Naive thymus-derived CD4-positive, alpha-beta T cell (primary cell): ENCODE data around the gene PCNX1. TPM values are rescaled to one million over a fixed set of nuclear protein-coding genes. Genes with fewer than 3 reads are reported as not detected.
A peak's percentile ranks its signal among the peaks of the same experiment; 100 is the strongest.

Experiments used
- ATAC-seq: fragments of 150-1000 bp; cut with Tn5 transposase; 2 replicates; pipeline ENCODE4 v1.10.0; 2021; ENCODE audit warnings: mild to moderate bottlenecking, moderate library complexity
- CTCF ChIA-PET: fragments of 350-600 bp; sonication (Branson Sonifier 250); formaldehyde crosslinking; loops from one replicate; lab custom pipeline; 2021; ENCODE audit warnings: antibody characterized with exemption; lab: Charles Lee
- POLR2A ChIA-PET: fragments of 350-600 bp; sonication (Branson Sonifier 250); formaldehyde crosslinking; loops from one replicate; lab custom pipeline; 2021; ENCODE audit warnings: antibody characterized with exemption, inconsistent platforms; lab: Charles Lee
- DNase-seq, 9 donors: peaks; one replicate each; pipeline versions ENCODE4 v3.0.0 to v3.0.0-alpha.2; 2020 to 2022; ENCODE audit warnings: mixed read lengths in 1 of 9
- H3K27ac ChIP-seq: one replicate; pipeline ENCODE4 v1.7.0; 2013; ENCODE audit warnings: mild to moderate bottlenecking, low read depth, low read length, moderate library complexity
- H3K27me3 ChIP-seq, 2 donors: one replicate each; pipeline ENCODE4 v1.7.0; 2013; ENCODE audit warnings: low read length in 2 of 2, mild to moderate bottlenecking in 2 of 2, moderate library complexity in 2 of 2; ENCODE audit not compliant: control insufficient read depth in 2 of 2, insufficient read depth in 2 of 2
- H3K36me3 ChIP-seq, 3 experiments: 1 replicate in 2 of 3; 2 replicates in 1 of 3; pipeline ENCODE4 v1.7.0; 2013; ENCODE audit warnings: low read length in 3 of 3, mild to moderate bottlenecking in 3 of 3, moderate library complexity in 1 of 3; ENCODE audit not compliant: insufficient read depth in 3 of 3, control insufficient read depth in 2 of 3
- H3K4me1 ChIP-seq, 2 donors: one replicate each; pipeline ENCODE4 v1.7.0; 2013; ENCODE audit warnings: low read length in 2 of 2, mild to moderate bottlenecking in 2 of 2, moderate library complexity in 1 of 2; ENCODE audit not compliant: control insufficient read depth in 2 of 2, insufficient read depth in 2 of 2
- H3K4me3 ChIP-seq: 2 replicates; pipeline ENCODE4 v1.7.0; 2013; ENCODE audit warnings: mild to moderate bottlenecking, low read length
- H3K9me3 ChIP-seq, 3 experiments: 1 replicate in 2 of 3; 2 replicates in 1 of 3; pipeline ENCODE4 v1.7.0; 2013; ENCODE audit warnings: low read length in 3 of 3; ENCODE audit not compliant: control insufficient read depth in 2 of 3
- H3K27ac Mint-ChIP-seq, 9 donors: one replicate each; pipeline ENCODE4 v1.8.0; 2020 to 2022; ENCODE audit warnings: mixed read lengths in 9 of 9, mild to moderate bottlenecking in 8 of 9, moderate library complexity in 5 of 9, inconsistent platforms in 2 of 9
- H3K27me3 Mint-ChIP-seq, 5 donors: one replicate each; pipeline ENCODE4 v1.8.0; 2021 to 2022; ENCODE audit warnings: mixed read lengths in 5 of 5, mild to moderate bottlenecking in 1 of 5
- H3K36me3 Mint-ChIP-seq, 5 donors: one replicate each; pipeline ENCODE4 v1.8.0; 2020 to 2022; ENCODE audit warnings: mixed read lengths in 5 of 5, mild to moderate bottlenecking in 3 of 5, inconsistent platforms in 1 of 5
- H3K4me1 Mint-ChIP-seq, 7 donors: one replicate each; pipeline ENCODE4 v1.8.0; 2020 to 2022; ENCODE audit warnings: mixed read lengths in 7 of 7, mild to moderate bottlenecking in 3 of 7, inconsistent platforms in 1 of 7
- H3K4me3 Mint-ChIP-seq, 10 donors: one replicate each; pipeline ENCODE4 v1.8.0; 2020 to 2022; ENCODE audit warnings: mild to moderate bottlenecking in 10 of 10, mixed read lengths in 10 of 10, moderate library complexity in 6 of 10, inconsistent platforms in 2 of 10
- H3K9me3 Mint-ChIP-seq, 11 donors: one replicate each; pipeline ENCODE4 v1.8.0; 2020 to 2022; ENCODE audit warnings: mixed read lengths in 11 of 11, mild to moderate bottlenecking in 4 of 11, inconsistent platforms in 1 of 11, moderate library complexity in 1 of 11
- intact Hi-C, 2 donors: fragments of 100-400 bp; cut with micrococcal nuclease; formaldehyde crosslinking; loops; one replicate each; pipeline ENCODE4 v1.15.1; 2023
- polyA plus RNA-seq, 2 donors: library from polyadenylated mRNA; unstranded; fragments of 300-500 nt; fragmentation: Illumina TruSeq; gene quantifications; one replicate each; pipeline ENCODE4 v1.2.3, GENCODE V29; 2021
- total RNA-seq, 6 experiments: library from RNA in 5 of 6; stranded (reverse) in 5 of 6; gene quantifications; 1 replicate in 5 of 6; 2 replicates in 1 of 6; pipeline ENCODE4 v1.2.3 and lab custom pipeline; 2021 to 2026

PCNX1 gene
- total and polyA plus RNA-seq, 7 experiments from 2014 or later = 11.2 to 114 (median 111) TPM

GRCh38 chr14:70915415-70915814, 8.2 kb downstream of the PCNX1 start:
- Histone ChIP-seq H3K4me3 (no peak overlapping the region), H3K9me3 (no peaks in the 10 kb centered on the region), H3K4me1 (peaks cover 33 to 67% of the 10 kb centered on the region in 2 donors), H3K27ac (no peak overlapping the region), H3K36me3 (no peaks in the 10 kb centered on the region), H3K27me3 (no peaks in the 10 kb centered on the region)
- Mint-ChIP-seq H3K27me3 (no peaks in the 10 kb centered on the region), H3K36me3 (peaks cover 4 to 31% (median 16%) of the 10 kb centered on the region in 5 donors), H3K4me1 (peaks cover 69 to 97% (median 86%) of the 10 kb centered on the region in 7 donors), H3K9me3 (peaks cover 0 to 3% (median 0%) of the 10 kb centered on the region in 11 donors), H3K27ac (peak overlapping the region in 8 of 9 donors; percentile 6 to 95 (median 79)), H3K4me3 (peak overlapping the region in 6 of 10 donors; percentile 20 to 82 (median 55))
- intact Hi-C loops = no loop called here
- ChIA-PET POLR2A (interaction anchor here (0.7 to 1.0 kb wide), 2 partner anchors 19 to 67 kb away, joined by 3 read pairs; no protein-coding TSS in a partner anchor), CTCF (interaction anchor here (1.0 to 2.0 kb wide), 2 partner anchors 26 to 40 kb away, joined by 3 to 12 read pairs; no protein-coding TSS in a partner anchor)
- ATAC-seq = no peak
- DNase-seq = no peak

DNA sequence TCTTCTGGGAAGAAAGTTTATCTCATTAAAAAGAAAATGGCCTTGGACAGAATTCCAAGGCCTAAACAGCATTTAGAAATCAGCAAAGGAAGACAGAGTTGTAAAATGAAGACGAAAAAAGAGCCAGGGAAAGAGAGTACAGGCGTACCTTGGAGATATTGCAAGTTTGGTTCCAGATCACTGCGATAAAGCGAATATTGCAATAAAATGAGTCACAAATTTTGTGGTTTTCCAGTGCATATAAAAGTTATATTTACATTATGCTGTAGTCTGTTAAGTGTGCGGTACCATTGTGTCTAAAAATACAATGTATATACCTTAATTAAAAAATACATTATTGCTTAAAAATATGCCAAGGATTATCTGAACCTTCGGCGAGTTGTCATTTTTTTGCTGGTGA, 9.0 kb downstream of the PCNX1 start:
- Histone ChIP-seq H3K27ac (peak overlapping the region; percentile 45), H3K9me3 (no peaks in the 10 kb centered on the region), H3K36me3 (no peaks in the 10 kb centered on the region), H3K4me3 (no peak overlapping the region), H3K27me3 (no peaks in the 10 kb centered on the region), H3K4me1 (peaks cover 39 to 64% of the 10 kb centered on the region in 2 donors)
- Mint-ChIP-seq H3K27ac (peak overlapping the region; percentile 44 to 95 (median 77)), H3K9me3 (peaks cover 0 to 3% (median 0%) of the 10 kb centered on the region in 11 donors), H3K4me3 (peak overlapping the region in 9 of 10 donors; percentile 12 to 82 (median 55)), H3K4me1 (peaks cover 69 to 97% (median 86%) of the 10 kb centered on the region in 7 donors), H3K36me3 (peaks cover 4 to 31% (median 16%) of the 10 kb centered on the region in 5 donors), H3K27me3 (no peaks in the 10 kb centered on the region)
- ATAC-seq (no peak), DNase-seq (no peak)
- intact Hi-C loops = no loop called here
- ChIA-PET POLR2A (interaction anchor here (1.7 to 4.4 kb wide), 2 partner anchors 9 to 11 kb away, joined by 3 to 23 read pairs; partner anchors contain the start of gene PCNX1), CTCF (no interaction called here)

DNA sequence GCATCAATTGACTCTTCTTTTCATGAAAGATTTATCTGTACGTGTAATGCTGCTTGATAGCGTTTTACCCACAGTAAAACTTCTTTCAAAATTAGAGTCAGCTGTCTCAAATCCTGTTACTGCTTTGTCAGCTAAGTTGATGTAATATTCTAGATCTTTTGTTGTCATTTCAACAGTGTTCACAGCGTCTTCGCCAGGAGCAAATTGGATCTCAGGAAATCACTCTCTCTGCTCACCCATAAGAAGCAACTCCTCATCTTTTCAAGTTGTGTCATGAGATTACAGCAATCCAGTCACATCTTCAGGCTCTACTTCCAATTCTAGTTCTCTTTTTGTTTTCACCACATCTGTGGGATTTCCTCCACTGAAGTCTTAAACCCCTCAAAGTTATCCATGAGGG, 9.5 kb downstream of the PCNX1 start:
- POLR2A ChIA-PET = interaction anchor here (1.0 to 4.4 kb wide), 5 partner anchors 10 to 57 kb away, joined by 3 to 23 read pairs (median 4); partner anchors contain the start of gene PCNX1
- Histone ChIP-seq H3K36me3 (no peaks in the 10 kb centered on the region), H3K4me3 (no peak overlapping the region), H3K27ac (peak overlapping the region; percentile 45), H3K4me1 (peaks cover 44 to 64% of the 10 kb centered on the region in 2 donors), H3K27me3 (no peaks in the 10 kb centered on the region), H3K9me3 (no peaks in the 10 kb centered on the region)
- intact Hi-C loops = loop anchor here (1.0 kb wide), 2 partner anchors 7 to 8 kb away; no protein-coding TSS in a partner anchor
- Mint-ChIP-seq H3K27me3 (no peaks in the 10 kb centered on the region), H3K27ac (peak overlapping the region; percentile 43 to 83 (median 63)), H3K9me3 (peaks cover 0 to 3% (median 0%) of the 10 kb centered on the region in 11 donors), H3K4me3 (peak overlapping the region in 7 of 10 donors; percentile 9 to 71 (median 48)), H3K36me3 (peaks cover 4 to 31% (median 16%) of the 10 kb centered on the region in 5 donors), H3K4me1 (peaks cover 67 to 97% (median 86%) of the 10 kb centered on the region in 7 donors)
- CTCF ChIA-PET = interaction anchor here (2.5 kb wide), 1 partner anchor 9 kb away, joined by 12 read pairs; the partner anchor contains the start of gene PCNX1
- no peak for ATAC-seq
- no peak for DNase-seq

GRCh38 chr14:70917633-70918032, 10.4 kb downstream of the PCNX1 start:
- ChIA-PET CTCF (interaction anchor here (0.7 to 2.5 kb wide), 5 partner anchors 10 to 100 kb away, joined by 3 to 12 read pairs (median 3); partner anchors contain the start of gene PCNX1), POLR2A (interaction anchor here (0.7 to 4.4 kb wide), 11 partner anchors 8 to 56 kb away, joined by 3 to 23 read pairs (median 5); partner anchors contain the start of gene PCNX1)
- peaks cover 60 to 98% (median 85%) of the 10 kb centered on the region in 7 donors for H3K4me1 Mint-ChIP-seq
- H3K36me3 ChIP-seq = no peaks in the 10 kb centered on the region
- peaks cover 49 to 64% of the 10 kb centered on the region in 2 donors for H3K4me1 ChIP-seq
- H3K4me3 ChIP-seq = no peak overlapping the region
- ATAC-seq = peak; percentile 61
- peaks cover 0 to 3% (median 0%) of the 10 kb centered on the region in 11 donors for H3K9me3 Mint-ChIP-seq
- peak overlapping the region; percentile 41 to 83 (median 63) for H3K27ac Mint-ChIP-seq
- no peaks in the 10 kb centered on the region for H3K27me3 Mint-ChIP-seq
- H3K4me3 Mint-ChIP-seq = peak overlapping the region in 8 of 10 donors; percentile 9 to 71 (median 48)
- no peaks in the 10 kb centered on the region for H3K27me3 ChIP-seq
- intact Hi-C loops = loop anchor here (1.0 kb wide), 2 partner anchors 8 to 9 kb away; no protein-coding TSS in a partner anchor
- peak overlapping the region; percentile 26 for H3K27ac ChIP-seq
- H3K36me3 Mint-ChIP-seq = peaks cover 4 to 28% (median 14%) of the 10 kb centered on the region in 5 donors
- H3K9me3 ChIP-seq = no peaks in the 10 kb centered on the region
- DNase-seq = peak in 2 of 9 donors; percentile 29 to 32

DNA sequence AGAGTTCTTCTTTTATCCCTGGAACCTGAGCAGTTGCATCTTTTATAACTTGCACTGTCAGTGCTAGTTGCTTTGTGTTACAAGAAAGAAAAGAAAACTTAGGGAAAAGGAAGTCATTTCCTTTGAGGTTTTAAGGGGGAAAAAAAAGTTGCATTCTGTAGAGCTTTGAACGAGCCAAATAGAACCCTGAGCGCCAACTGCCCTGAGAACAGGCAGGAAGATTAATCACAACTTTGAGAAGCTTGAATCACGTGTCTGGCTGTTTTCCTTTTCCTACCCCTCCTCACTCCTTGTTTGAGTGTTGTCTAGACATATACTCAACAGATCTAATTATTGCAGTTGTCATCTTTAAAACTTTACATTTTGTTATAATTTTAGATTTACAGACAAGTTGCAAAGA, 12.5 kb downstream of the PCNX1 start:
- Histone ChIP-seq H3K27me3 (no peaks in the 10 kb centered on the region), H3K27ac (no peak overlapping the region), H3K4me3 (no peak overlapping the region), H3K36me3 (no peaks in the 10 kb centered on the region), H3K9me3 (no peaks in the 10 kb centered on the region), H3K4me1 (peaks cover 51 to 66% of the 10 kb centered on the region in 2 donors)
- ChIA-PET CTCF (interaction anchor here (1.0 to 1.7 kb wide), 4 partner anchors 12 to 36 kb away, joined by 3 to 4 read pairs (median 4); partner anchors contain the start of gene PCNX1), POLR2A (interaction anchor here (0.5 to 4.4 kb wide), 7 partner anchors 10 to 1345 kb away, joined by 4 to 23 read pairs (median 7); partner anchors contain the start of genes CCDC177 and PCNX1)
- peaks cover 4 to 20% (median 14%) of the 10 kb centered on the region in 5 donors for H3K36me3 Mint-ChIP-seq
- DNase-seq = peak in 1 of 9 donors; percentile 18
- H3K27me3 Mint-ChIP-seq = no peaks in the 10 kb centered on the region
- H3K9me3 Mint-ChIP-seq = peaks cover 0 to 3% (median 0%) of the 10 kb centered on the region in 11 donors
- intact Hi-C loops = loop anchor here (1.0 to 2.0 kb wide), 3 partner anchors 9 to 15 kb away; no protein-coding TSS in a partner anchor
- H3K27ac Mint-ChIP-seq = peak overlapping the region; percentile 56 to 84 (median 77)
- H3K4me3 Mint-ChIP-seq = peak overlapping the region in 9 of 10 donors; percentile 43 to 80 (median 71)
- peak; percentile 36 for ATAC-seq
- H3K4me1 Mint-ChIP-seq = peaks cover 55 to 99% (median 90%) of the 10 kb centered on the region in 7 donors

DNA sequence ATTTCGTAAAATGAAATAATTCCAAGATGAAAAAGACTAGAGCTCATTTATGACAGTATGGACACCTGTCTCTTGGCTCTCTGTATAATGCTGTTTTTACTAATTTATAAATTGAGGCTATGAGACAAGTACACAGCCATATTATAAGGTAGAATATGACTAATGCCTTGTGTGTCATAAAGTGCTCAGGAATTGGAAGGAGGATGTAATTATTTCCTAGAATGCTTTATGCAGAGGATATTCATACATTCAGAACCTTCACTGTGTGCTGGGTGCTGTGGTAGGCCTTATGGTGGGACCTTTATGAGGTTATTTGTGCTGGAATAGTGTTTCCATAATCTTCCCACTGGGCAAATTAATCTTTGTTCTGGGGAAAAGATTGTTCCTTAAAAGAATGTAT, 13.3 kb downstream of the PCNX1 start:
- peaks cover 51 to 61% of the 10 kb centered on the region in 2 donors for H3K4me1 ChIP-seq
- DNase-seq (no peak), ATAC-seq (no peak)
- H3K9me3 Mint-ChIP-seq = peaks cover 0 to 3% (median 0%) of the 10 kb centered on the region in 11 donors
- H3K4me3 Mint-ChIP-seq = peak overlapping the region in 6 of 10 donors; percentile 8 to 77 (median 56)
- H3K36me3 Mint-ChIP-seq = peaks cover 4 to 18% (median 14%) of the 10 kb centered on the region in 5 donors
- H3K27me3 ChIP-seq = no peaks in the 10 kb centered on the region
- no peak overlapping the region for H3K4me3 ChIP-seq
- no peaks in the 10 kb centered on the region for H3K36me3 ChIP-seq
- H3K4me1 Mint-ChIP-seq = peaks cover 62 to 99% (median 89%) of the 10 kb centered on the region in 7 donors
- no peaks in the 10 kb centered on the region for H3K9me3 ChIP-seq
- peak overlapping the region in 6 of 9 donors; percentile 39 to 83 (median 75) for H3K27ac Mint-ChIP-seq
- no peak overlapping the region for H3K27ac ChIP-seq
- ChIA-PET POLR2A (interaction anchor here (0.5 to 4.4 kb wide), 8 partner anchors 9 to 1346 kb away, joined by 3 to 23 read pairs (median 7); partner anchors contain the start of genes CCDC177 and PCNX1), CTCF (interaction anchor here (1.0 to 1.1 kb wide), 2 partner anchors 13 to 35 kb away, joined by 3 to 4 read pairs; partner anchors contain the start of gene PCNX1)
- H3K27me3 Mint-ChIP-seq = no peaks in the 10 kb centered on the region
- intact Hi-C loops = loop anchor here (1.0 to 2.0 kb wide), 3 partner anchors 8 to 14 kb away; no protein-coding TSS in a partner anchor
